Loucy (cell line): Measurements from ENCODE around the gene GIPC2.

ENCODE experiments used
- H2AFZ ChIP-seq: fragments of 200-600 bp; sonication (generic); 2 replicates; pipeline ENCODE4 v1.6.0; 2016; ENCODE audit warnings: antibody characterized with exemption, mild to moderate bottlenecking, low read length, moderate library complexity
- H3F3A ChIP-seq: fragments of 200-600 bp; 2 replicates; pipeline ENCODE4 v1.6.0; 2016; ENCODE audit warnings: antibody characterized with exemption, low read depth, mild to moderate bottlenecking
- H3K27me3 ChIP-seq: fragments of 200-600 bp; sonication (generic); 2 replicates; pipeline ENCODE4 v1.6.1; 2014; ENCODE audit warnings: low read length, mild to moderate bottlenecking; ENCODE audit not compliant: insufficient read depth, poor library complexity, severe bottlenecking
- H3K36me3 ChIP-seq: fragments of 200-600 bp; sonication (generic); 2 replicates; pipeline ENCODE4 v1.6.1; 2016; ENCODE audit warnings: low read length; ENCODE audit not compliant: insufficient read depth
- H3K4me1 ChIP-seq: fragments of 200-600 bp; sonication (generic); 2 replicates; pipeline ENCODE4 v1.5.1; 2014; ENCODE audit warnings: low read length, mild to moderate bottlenecking; ENCODE audit not compliant: insufficient read depth, poor library complexity, severe bottlenecking
- H3K4me2 ChIP-seq: fragments of 200-600 bp; sonication (generic); 2 replicates; pipeline ENCODE4 v1.6.0; 2014; ENCODE audit warnings: antibody characterized with exemption, low read length, low read depth, mild to moderate bottlenecking; ENCODE audit not compliant: poor library complexity, severe bottlenecking
- H3K4me3 ChIP-seq: fragments of 200-600 bp; sonication (generic); 2 replicates; pipeline ENCODE4 v1.5.1; 2014; ENCODE audit warnings: low read length, mild to moderate bottlenecking, mixed read lengths; ENCODE audit not compliant: poor library complexity, severe bottlenecking
- H3K79me2 ChIP-seq: fragments of 200-600 bp; sonication (generic); 2 replicates; pipeline ENCODE4 v1.6.1; 2014; ENCODE audit warnings: low read length; ENCODE audit not compliant: insufficient read depth
- H3K9ac ChIP-seq: fragments of 200-600 bp; sonication (generic); 2 replicates; pipeline ENCODE4 v1.6.0; 2014; ENCODE audit warnings: mild to moderate bottlenecking, low read depth, low read length, moderate library complexity; ENCODE audit not compliant: poor library complexity, severe bottlenecking
- H3K9me2 ChIP-seq: fragments of 200-600 bp; sonication (generic); replicated peaks from 2 replicates; pipeline ENCODE4 v1.6.1; 2016; ENCODE audit warnings: low read depth, low read length, mixed read lengths
- H3K9me3 ChIP-seq: fragments of 200-600 bp; sonication (generic); 2 replicates; pipeline ENCODE4 v1.6.1; 2014; ENCODE audit warnings: mild to moderate bottlenecking, antibody characterized with exemption, low read length, low read depth; ENCODE audit not compliant: insufficient read depth
- H4K20me1 ChIP-seq: fragments of 200-600 bp; sonication (generic); 2 replicates; pipeline ENCODE4 v1.6.0; 2014; ENCODE audit warnings: antibody characterized with exemption, low read length, mild to moderate bottlenecking; ENCODE audit not compliant: insufficient read depth, poor library complexity, severe bottlenecking
- EZH2phosphoT487 ChIP-seq: fragments of 200-600 bp; IDR thresholded peaks from 2 replicates; pipeline ENCODE4 v1.6.1; 2018; ENCODE audit warnings: antibody characterized with exemption, mild to moderate bottlenecking, moderate library complexity, borderline replicate concordance
- TF ChIP-seq, protein P1 (sequence below): fragments of 200-600 bp; sonication (generic); conservative IDR thresholded peaks from 2 replicates; pipeline ENCODE4 v1.5.1; 2014; ENCODE audit warnings: mild to moderate bottlenecking, antibody characterized with exemption, low read length

GIPC2 gene

GRCh38 chr1:78068681-78069283 is 23.0 kb downstream of the GIPC2 start:
- no peak overlapping the region for H3K9ac ChIP-seq
- H3K4me1 ChIP-seq = no peaks in the 10 kb centered on the region
- H3K9me3 ChIP-seq = no peaks in the 10 kb centered on the region
- H4K20me1 ChIP-seq = no peaks in the 10 kb centered on the region
- no peaks in the 10 kb centered on the region for H3F3A ChIP-seq
- no peak overlapping the region for H3K4me3 ChIP-seq
- no peak overlapping the region for H2AFZ ChIP-seq
- no peak overlapping the region for H3K4me2 ChIP-seq
- no peaks in the 10 kb centered on the region for H3K79me2 ChIP-seq
- no peaks in the 10 kb centered on the region for H3K9me2 ChIP-seq
- H3K36me3 ChIP-seq = no peaks in the 10 kb centered on the region
- no peak for TF ChIP-seq EZH2phosphoT487
- TF ChIP-seq, protein P1, sequence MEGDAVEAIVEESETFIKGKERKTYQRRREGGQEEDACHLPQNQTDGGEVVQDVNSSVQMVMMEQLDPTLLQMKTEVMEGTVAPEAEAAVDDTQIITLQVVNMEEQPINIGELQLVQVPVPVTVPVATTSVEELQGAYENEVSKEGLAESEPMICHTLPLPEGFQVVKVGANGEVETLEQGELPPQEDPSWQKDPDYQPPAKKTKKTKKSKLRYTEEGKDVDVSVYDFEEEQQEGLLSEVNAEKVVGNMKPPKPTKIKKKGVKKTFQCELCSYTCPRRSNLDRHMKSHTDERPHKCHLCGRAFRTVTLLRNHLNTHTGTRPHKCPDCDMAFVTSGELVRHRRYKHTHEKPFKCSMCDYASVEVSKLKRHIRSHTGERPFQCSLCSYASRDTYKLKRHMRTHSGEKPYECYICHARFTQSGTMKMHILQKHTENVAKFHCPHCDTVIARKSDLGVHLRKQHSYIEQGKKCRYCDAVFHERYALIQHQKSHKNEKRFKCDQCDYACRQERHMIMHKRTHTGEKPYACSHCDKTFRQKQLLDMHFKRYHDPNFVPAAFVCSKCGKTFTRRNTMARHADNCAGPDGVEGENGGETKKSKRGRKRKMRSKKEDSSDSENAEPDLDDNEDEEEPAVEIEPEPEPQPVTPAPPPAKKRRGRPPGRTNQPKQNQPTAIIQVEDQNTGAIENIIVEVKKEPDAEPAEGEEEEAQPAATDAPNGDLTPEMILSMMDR = no peak
- no peaks in the 10 kb centered on the region for H3K27me3 ChIP-seq

DNA sequence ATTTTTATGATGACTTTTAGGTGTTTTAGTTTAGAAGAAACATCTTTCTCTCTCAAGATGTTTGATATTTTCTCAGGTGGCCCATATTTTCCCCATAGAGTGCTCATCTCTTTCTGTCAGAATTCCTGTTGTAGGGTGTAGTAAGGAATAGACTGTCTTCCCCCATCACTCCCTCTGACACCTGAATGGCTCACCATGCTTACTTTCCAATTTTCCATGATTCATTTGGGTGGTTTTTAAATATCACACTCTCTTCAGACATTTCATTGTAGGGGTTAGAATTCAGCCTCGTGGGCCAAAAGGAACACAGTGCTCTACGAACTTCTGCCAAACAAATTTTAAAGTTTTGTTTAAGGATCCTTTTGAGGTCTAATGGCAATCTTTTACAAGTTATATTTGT is 24.0 kb downstream of the GIPC2 start:
- Histone ChIP-seq H4K20me1 (no peaks in the 10 kb centered on the region), H3K9ac (no peak overlapping the region), H3K36me3 (no peaks in the 10 kb centered on the region), H2AFZ (no peak overlapping the region), H3K4me1 (no peaks in the 10 kb centered on the region), H3K4me3 (no peak overlapping the region), H3K9me3 (no peaks in the 10 kb centered on the region), H3K4me2 (no peak overlapping the region), H3K79me2 (no peaks in the 10 kb centered on the region), H3K27me3 (no peaks in the 10 kb centered on the region), H3K9me2 (no peaks in the 10 kb centered on the region), H3F3A (no peaks in the 10 kb centered on the region)
- TF ChIP-seq EZH2phosphoT487 = no peak
- TF ChIP-seq, protein P1 = no peak

GRCh38 chr1:78070210-78070609 is 24.4 kb downstream of the GIPC2 start:
- Histone ChIP-seq H3K4me2 (no peak overlapping the region), H3K36me3 (no peaks in the 10 kb centered on the region), H2AFZ (no peak overlapping the region), H3K9me3 (no peaks in the 10 kb centered on the region), H3K27me3 (no peaks in the 10 kb centered on the region), H4K20me1 (no peaks in the 10 kb centered on the region), H3K79me2 (no peaks in the 10 kb centered on the region), H3K4me1 (no peaks in the 10 kb centered on the region), H3F3A (no peaks in the 10 kb centered on the region), H3K9ac (no peak overlapping the region), H3K4me3 (no peak overlapping the region), H3K9me2 (no peaks in the 10 kb centered on the region)
- TF ChIP-seq EZH2phosphoT487 = no peak
- TF ChIP-seq, protein P1 = no peak
